Neutrophil (primary cell): ENCODE measurements around the gene ACTL10.
"Not testable (repeated sequence)": the region's sequence is repeated elsewhere in the genome, so short reads cannot be mapped to it uniquely, and the experiment has no call there.

Source experiments
- H3K27ac ChIP-seq: fragments of 200-600 bp; sonication (generic); 2 replicates; pipeline ENCODE4 v1.5.1; 2016; ENCODE audit warnings: mild to moderate bottlenecking, moderate library complexity
- H3K27me3 ChIP-seq: fragments of 200-600 bp; sonication (generic); 2 replicates; pipeline ENCODE4 v1.6.0; 2016; ENCODE audit warnings: mild to moderate bottlenecking
- H3K36me3 ChIP-seq: fragments of 200-600 bp; sonication (generic); 2 replicates; pipeline ENCODE4 v1.5.1; 2017
- H3K4me1 ChIP-seq, 2 experiments: fragments of 200-600 bp in 1 of 2; sonication (generic) in 1 of 2; 1 replicate in 1 of 2; 2 replicates in 1 of 2; pipeline versions ENCODE4 v1.5.1 to v1.6.1; 2013 to 2016; ENCODE audit warnings: low read depth in 1 of 2, low read length in 1 of 2, mild to moderate bottlenecking in 1 of 2, moderate library complexity in 1 of 2; ENCODE audit not compliant: control insufficient read depth in 1 of 2, insufficient read depth in 1 of 2
- H3K4me3 ChIP-seq, 2 experiments: fragments of 200-600 bp in 1 of 2; sonication (generic) in 1 of 2; 1 replicate in 1 of 2; 2 replicates in 1 of 2; pipeline ENCODE4 v1.5.1; 2013 to 2016; ENCODE audit warnings: low read depth in 1 of 2, low read length in 1 of 2, mild to moderate bottlenecking in 1 of 2, moderate library complexity in 1 of 2
- H3K9me3 ChIP-seq: fragments of 200-600 bp; sonication (generic); 2 replicates; pipeline ENCODE4 v1.5.1; 2016
- TF ChIP-seq, protein P1 (sequence below): fragments of 200-600 bp; sonication (generic); IDR thresholded peaks from 2 replicates; pipeline ENCODE4 v1.5.1; 2016; ENCODE audit warnings: antibody characterized with exemption

ACTL10 gene

DNA sequence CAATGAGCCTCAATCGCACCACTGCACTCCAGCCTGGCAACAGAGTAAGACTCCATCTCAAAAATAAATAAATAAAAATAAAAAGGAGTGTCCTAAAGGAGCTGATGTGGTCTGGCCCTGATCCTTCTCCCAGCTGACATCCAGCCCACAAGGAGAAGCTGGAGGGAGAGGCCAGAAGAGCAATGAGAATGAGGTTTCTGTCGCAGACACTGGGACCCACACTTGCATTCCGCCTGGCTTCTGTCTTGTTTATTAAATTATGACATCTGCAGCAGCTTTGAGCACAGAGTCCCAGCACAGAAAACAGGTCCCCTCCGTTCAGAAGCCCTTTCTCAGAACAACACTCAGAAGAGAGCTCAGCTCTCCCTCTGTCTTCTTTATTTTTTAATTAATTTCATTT lies 29.7 kb downstream of the ACTL10 start:
- H3K4me3 ChIP-seq: no peak overlapping the region
- H3K27me3 ChIP-seq: no peaks in the 10 kb centered on the region
- TF ChIP-seq, protein P1, sequence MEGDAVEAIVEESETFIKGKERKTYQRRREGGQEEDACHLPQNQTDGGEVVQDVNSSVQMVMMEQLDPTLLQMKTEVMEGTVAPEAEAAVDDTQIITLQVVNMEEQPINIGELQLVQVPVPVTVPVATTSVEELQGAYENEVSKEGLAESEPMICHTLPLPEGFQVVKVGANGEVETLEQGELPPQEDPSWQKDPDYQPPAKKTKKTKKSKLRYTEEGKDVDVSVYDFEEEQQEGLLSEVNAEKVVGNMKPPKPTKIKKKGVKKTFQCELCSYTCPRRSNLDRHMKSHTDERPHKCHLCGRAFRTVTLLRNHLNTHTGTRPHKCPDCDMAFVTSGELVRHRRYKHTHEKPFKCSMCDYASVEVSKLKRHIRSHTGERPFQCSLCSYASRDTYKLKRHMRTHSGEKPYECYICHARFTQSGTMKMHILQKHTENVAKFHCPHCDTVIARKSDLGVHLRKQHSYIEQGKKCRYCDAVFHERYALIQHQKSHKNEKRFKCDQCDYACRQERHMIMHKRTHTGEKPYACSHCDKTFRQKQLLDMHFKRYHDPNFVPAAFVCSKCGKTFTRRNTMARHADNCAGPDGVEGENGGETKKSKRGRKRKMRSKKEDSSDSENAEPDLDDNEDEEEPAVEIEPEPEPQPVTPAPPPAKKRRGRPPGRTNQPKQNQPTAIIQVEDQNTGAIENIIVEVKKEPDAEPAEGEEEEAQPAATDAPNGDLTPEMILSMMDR: no peak
- no peaks in the 10 kb centered on the region for H3K4me1 ChIP-seq
- no peaks in the 10 kb centered on the region for H3K9me3 ChIP-seq
- no peak overlapping the region for H3K27ac ChIP-seq
- no peaks in the 10 kb centered on the region for H3K36me3 ChIP-seq

DNA sequence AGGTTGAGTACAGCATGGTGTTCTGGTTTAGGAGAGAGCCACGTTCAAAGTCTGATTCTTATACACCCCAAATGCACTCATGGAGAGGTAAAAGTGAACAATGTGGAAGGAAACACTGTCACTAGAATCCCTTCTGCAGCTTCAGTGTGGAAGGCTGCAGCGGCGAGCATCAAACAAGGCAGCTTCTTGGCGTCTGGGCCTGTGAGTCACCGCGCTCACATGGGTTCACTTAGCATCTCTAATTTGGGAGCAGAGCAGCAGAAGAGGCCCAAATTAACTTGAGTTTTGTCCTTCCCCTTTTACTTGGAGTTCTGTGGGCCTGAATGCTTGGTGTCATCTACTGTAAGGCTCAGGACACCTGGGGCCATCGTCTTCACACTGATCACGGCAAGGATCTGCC lies 30.4 kb downstream of the ACTL10 start:
- Histone ChIP-seq H3K4me3 (no peak overlapping the region), H3K9me3 (no peaks in the 10 kb centered on the region), H3K27me3 (no peaks in the 10 kb centered on the region), H3K4me1 (no peaks in the 10 kb centered on the region), H3K27ac (no peak overlapping the region), H3K36me3 (no peaks in the 10 kb centered on the region)
- TF ChIP-seq, protein P1: no peak

DNA sequence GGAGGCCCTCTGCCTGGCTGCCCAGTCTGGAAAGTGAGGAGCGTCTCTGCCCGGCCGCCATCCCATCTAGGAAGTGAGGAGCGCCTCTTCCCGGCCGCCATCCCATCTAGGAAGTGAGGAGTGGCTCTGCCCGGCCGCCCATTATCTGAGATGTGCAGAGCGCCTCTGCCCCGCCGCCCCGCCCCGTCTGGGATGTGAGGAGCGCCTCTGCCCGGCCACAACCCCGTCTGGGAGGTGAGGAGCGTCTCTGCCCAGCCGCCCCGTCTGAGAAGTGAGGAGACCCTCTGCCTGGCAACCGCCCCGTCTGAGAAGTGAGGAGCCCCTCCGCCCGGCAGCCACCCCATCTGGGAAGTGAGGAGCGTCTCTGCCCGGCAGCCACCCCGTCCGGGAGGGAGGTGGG lies 32.2 kb downstream of the ACTL10 start:
- not testable (repeated sequence) for H3K9me3 ChIP-seq, H3K4me3 ChIP-seq

DNA sequence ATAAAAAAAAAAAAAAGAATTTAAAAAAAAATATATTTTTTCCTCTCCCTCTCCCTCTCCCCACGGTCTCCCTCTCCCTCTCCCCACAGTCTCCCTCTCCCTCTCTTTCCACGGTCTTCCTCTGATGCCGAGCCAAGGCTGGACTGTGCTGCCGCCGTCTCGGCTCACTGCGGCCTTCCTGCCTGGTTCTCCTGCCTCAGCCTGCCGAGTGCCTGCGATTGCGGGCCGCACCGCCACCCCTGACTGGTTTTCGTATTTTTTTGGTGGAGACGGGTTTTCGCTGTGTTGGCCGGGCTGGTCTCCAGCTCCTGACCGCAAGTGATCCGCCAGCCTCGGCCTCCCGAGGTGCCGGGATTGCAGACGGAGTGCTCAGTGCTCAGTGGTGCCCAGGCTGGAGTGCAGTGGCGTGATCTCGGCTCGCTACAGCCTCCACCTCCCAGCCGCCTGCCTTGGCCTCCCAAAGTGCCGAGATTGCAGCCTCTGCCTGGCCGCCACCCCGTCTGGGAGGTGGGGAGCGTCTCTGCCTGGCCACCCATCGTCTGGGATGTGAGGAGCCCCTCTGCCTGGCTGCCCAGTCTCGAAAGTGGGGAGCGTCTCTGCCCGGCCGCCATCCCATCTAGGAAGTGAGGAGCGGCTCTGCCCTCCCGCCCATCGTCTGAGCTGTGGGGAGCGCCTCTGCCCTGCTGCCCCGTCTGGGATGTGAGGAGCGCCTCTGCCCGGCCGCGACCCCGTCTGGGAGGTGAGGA lies 34.1 kb downstream of the ACTL10 start:
- H3K9me3 ChIP-seq, H3K27me3 ChIP-seq, H3K27ac ChIP-seq, H3K4me1 ChIP-seq, H3K4me3 ChIP-seq: not testable (repeated sequence)
- H3K36me3 ChIP-seq: peaks cover 11% of the 10 kb centered on the region

More for the DNA sequence above, 32.2 kb downstream of the ACTL10 start:
- not testable (repeated sequence) for H3K4me1 ChIP-seq, H3K36me3 ChIP-seq, H3K27me3 ChIP-seq, H3K27ac ChIP-seq

- Histone ChIP-seq H3K9me3 (no peaks in the 10 kb centered on the region), H3K36me3 (peaks cover 20% of the 10 kb centered on the region), H3K27ac (no peak overlapping the region), H3K4me3 (no peak overlapping the region), H3K4me1 (no peaks in the 10 kb centered on the region), H3K27me3 (no peaks in the 10 kb centered on the region)
- TF ChIP-seq, protein P1: no peak
These were observed 35.1 kb downstream of the ACTL10 start for GRCh38 chr20:33701629-33702450.

DNA sequence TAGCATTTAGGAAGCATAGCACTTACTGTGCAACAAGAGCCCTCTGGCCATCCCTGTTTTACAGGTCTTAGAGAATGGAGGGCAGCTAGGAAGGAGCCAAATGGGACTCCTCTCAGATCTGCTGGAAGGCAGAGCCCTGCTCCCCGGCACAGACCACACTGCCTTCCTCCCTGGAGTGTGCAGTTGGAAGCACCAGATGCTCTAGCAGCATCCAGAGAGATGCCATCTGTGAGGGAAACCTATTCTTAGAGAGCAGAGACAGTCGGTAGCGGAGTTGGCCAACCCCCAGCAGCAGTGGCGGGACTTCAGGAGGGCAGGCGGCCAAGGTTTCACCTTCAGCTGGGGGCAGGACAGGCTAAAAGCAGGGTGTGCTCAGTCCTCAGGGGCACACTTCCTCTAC lies 36.1 kb downstream of the ACTL10 start:
- Histone ChIP-seq H3K27me3 (no peaks in the 10 kb centered on the region), H3K9me3 (no peaks in the 10 kb centered on the region), H3K36me3 (peaks cover 30% of the 10 kb centered on the region), H3K4me1 (no peaks in the 10 kb centered on the region), H3K4me3 (no peak overlapping the region), H3K27ac (no peak overlapping the region)
- TF ChIP-seq, protein P1: no peak
